ENCODE data around the gene CDC42EP5.

The CDC42EP5 gene

GRCh38 chr19:54485851-54486250 is 12.8 kb upstream of the CDC42EP5 start:
- DNase-seq: no peak

GRCh38 chr19:54484451-54484850 is 11.4 kb upstream of the CDC42EP5 start:
- no peak for DNase-seq

GRCh38 chr19:54482889-54483288 is 9.8 kb upstream of the CDC42EP5 start:
- DNase-seq: no peak

GRCh38 chr19:54481326-54481930 is 8.3 kb upstream of the CDC42EP5 start:
- DNase-seq: peak; percentile 74

GRCh38 chr19:54480051-54480450 is 7.0 kb upstream of the CDC42EP5 start:
- DNase-seq: no peak

GRCh38 chr19:54478677-54479266 is 5.7 kb upstream of the CDC42EP5 start:
- DNase-seq: peak; percentile 63

- DNase-seq: peak; percentile 24
Observed at GRCh38 chr19:54477650-54478049, 4.6 kb upstream of the CDC42EP5 start.

- DNase-seq: peak; percentile 59
Observed at GRCh38 chr19:54475706-54476105, 2.6 kb upstream of the CDC42EP5 start.

- peak; percentile 41 for DNase-seq
Observed at GRCh38 chr19:54473892-54474372, 836 bp upstream of the CDC42EP5 start.

- DNase-seq: peak; percentile 65
Observed at GRCh38 chr19:54470991-54471782, 1.9 kb downstream of the CDC42EP5 start.

- peak; percentile 38 for DNase-seq
Observed at GRCh38 chr19:54470276-54470887, 2.7 kb downstream of the CDC42EP5 start.

- peak; percentile 48 for DNase-seq
Observed at GRCh38 chr19:54469496-54469934, 3.6 kb downstream of the CDC42EP5 start.

- DNase-seq: peak; percentile 61
Observed at GRCh38 chr19:54466110-54466480, 7.0 kb downstream of the CDC42EP5 start.

GRCh38 chr19:54465426-54466109 is 7.5 kb downstream of the CDC42EP5 start:
- DNase-seq: peak; percentile 62

- DNase-seq: peak; percentile 91
Observed at GRCh38 chr19:54464630-54465425, 8.3 kb downstream of the CDC42EP5 start.

- peak; percentile 94 for DNase-seq
Observed at GRCh38 chr19:54464044-54464629, 9.0 kb downstream of the CDC42EP5 start.

GRCh38 chr19:54463531-54464043 is 9.5 kb downstream of the CDC42EP5 start, which contains the start of gene LENG9:
LENG9 (minus strand) TSS chr19:54463778; CDS start chr19:54463526, 252 bp downstream.
- peak; percentile 97 for DNase-seq

GRCh38 chr19:54462655-54463530 is 10.2 kb downstream of the CDC42EP5 start:
- DNase-seq: peak; percentile 88

GRCh38 chr19:54462047-54462654 is 10.9 kb downstream of the CDC42EP5 start:
- peak; percentile 63 for DNase-seq

- DNase-seq: no peak
Observed at GRCh38 chr19:54461613-54462012, 11.5 kb downstream of the CDC42EP5 start.

All from activated effector memory CD4-positive, alpha-beta T cell treated with anti-CD3 and anti-CD28 coated beads, Interleukin-2, amount 50 U/mL, for 16 hours (primary cell).